HG02571 (cell line): ENCODE measurements around the gene COIL.
"Not testable (repeated sequence)": the region's sequence is repeated elsewhere in the genome, so short reads cannot be mapped to it uniquely, and the experiment has no call there.

Experiments
- ATAC-seq: cut with Tn5 transposase; IDR thresholded peaks from one replicate; pipeline ENCODE4 v1.9.1; 2021; ENCODE audit warnings: mild to moderate bottlenecking, moderate library complexity; ENCODE audit not compliant: unreplicated experiment

COIL gene

GRCh38 chr17:56978441-56979090 is 17.7 kb upstream of the COIL start:
- ATAC-seq, result no peak

DNA sequence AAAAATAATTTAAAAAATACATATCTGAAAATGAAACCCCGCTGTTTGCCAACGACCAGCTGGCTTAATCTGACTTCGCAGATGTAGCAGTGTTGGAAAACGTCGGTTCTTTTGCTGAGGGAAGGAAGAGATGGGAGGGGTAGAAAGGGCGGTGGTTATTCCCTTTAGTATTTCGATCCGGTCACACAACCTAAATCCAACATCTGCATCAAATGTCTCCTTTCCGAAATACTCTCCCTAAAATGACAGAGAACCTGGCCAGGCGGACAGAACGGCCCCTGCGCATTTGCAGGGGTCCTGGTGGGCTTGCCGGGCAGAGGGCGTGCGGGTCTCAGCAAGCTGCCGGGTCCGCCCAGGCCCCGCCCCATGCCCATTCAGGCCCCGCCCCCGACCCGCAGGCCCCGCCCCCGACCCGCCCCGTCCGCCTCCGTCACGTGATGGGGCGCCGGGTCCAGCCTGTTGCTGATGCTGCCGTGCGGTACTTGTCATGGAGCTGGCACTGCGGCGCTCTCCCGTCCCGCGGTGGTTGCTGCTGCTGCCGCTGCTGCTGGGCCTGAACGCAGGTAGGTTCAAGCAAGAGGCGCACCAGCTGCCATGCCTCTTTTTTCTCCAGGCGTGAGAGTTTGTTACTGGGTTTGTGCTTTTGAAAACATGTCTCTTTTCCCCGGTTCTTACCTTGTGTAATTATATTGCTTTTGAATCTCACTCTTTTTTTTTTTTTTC is 17.0 kb upstream of the COIL start, which contains the start of gene SCPEP1:
Gene SCPEP1 (plus strand): TSS at position 459 of the 723 bp plus-strand sequence. CDS start 29 bp downstream, at position 488.
- peak; percentile 64 for ATAC-seq

DNA sequence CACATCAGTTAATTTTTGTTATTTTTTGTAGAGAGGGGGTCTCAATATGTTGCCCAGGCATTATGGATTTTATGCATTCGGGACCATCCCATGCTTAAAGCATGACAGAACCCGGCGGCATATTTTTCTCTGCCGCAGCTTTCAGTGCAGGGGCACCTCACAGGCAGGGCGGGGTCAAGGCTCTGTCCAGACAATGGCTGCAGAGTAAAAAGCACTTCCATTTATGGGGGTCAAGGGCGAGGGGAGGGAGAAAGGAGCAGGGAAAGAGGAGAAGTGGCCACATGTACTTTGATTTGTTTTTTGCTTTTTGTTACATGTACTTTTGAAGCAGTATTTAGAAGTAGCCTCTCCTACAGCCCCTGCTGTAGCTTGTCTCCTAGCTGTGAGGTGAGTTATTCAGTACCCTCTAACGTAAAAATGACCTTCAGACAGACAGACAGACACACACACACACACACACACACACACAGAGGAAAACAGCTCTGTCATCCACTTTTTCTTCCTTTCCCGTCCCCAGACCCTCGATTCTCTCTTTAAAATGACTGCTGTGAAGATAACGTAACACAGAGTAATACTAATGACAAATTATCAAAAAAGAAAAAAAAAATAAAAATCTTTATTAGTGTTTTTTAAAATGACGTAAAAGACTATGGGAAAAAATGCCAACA is 16.2 kb upstream of the COIL start:
- no peak for ATAC-seq

GRCh38 chr17:56975656-56976055 is 14.8 kb upstream of the COIL start:
- ATAC-seq, result no peak

DNA sequence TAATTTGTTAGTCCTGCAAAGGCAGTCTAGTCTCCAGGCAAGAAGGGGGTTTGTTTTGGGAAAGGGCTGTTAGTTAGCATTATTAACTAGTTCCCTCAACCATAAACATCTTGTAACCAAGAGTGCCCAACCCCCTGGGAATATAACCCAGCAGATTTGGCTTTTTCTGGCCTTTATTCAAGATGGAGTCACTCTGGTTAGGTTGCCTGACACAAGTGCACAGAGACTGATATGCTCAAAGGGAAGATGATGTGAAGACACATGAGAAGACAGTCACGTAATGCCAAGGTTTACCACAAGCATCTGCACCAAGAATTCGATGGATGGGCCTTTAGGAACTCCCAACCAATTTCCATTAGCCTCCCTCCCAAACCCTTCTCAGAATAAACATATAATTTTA is 13.2 kb upstream of the COIL start:
- ATAC-seq, result no peak

- ATAC-seq, result no peak
Measured at GRCh38 chr17:56973520-56973919, 12.7 kb upstream of the COIL start.

DNA sequence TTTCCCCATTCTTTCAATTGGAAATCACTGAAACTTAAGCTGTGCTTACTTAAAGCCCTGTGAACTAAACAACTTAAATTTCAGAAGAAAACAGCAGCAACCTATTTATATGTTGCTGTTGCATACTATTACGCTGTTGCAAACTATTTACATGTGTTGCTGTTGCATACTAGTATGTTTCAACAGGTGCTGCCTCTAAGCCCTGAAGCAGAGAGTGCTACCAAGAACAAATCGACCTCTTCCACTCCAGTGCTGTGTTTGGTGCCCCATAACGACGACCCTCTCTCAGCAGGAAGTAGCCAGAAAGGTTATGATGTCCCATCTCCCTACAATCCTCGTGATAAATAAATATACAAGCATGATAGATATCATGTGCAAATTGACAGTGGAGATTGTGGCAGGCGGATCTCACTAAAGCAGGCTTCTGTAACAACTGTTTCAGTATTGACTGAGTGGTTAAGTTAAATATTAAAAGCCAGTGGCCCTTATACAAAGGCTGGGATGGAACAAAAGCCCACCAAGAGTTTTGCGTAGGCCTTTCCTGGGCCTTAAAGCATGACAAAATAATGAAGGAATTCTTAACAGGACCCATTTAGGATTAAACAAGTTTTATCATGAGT is 11.4 kb upstream of the COIL start:
- no peak for ATAC-seq

DNA sequence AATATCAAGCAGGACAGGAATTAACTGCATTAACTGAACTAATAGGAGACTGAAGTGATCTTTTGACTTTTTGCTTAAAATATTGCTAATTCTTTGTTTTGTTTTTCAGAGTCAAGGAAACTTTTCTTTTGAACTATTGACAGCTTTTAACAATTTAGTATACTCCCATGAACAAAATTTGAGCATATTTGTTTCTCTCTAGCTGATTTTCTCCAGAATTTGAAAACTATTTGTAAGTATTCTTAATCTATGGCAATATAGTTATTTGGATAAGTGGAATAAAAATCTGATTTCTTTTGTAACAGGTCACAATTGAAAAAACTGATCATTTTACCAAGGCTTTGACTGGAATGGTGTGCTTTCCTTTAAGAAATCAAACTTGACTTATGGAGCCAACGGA is 10.1 kb upstream of the COIL start:
- ATAC-seq, result no peak

- ATAC-seq, result no peak
Measured at GRCh38 chr17:56966338-56966737, 5.5 kb upstream of the COIL start.

DNA sequence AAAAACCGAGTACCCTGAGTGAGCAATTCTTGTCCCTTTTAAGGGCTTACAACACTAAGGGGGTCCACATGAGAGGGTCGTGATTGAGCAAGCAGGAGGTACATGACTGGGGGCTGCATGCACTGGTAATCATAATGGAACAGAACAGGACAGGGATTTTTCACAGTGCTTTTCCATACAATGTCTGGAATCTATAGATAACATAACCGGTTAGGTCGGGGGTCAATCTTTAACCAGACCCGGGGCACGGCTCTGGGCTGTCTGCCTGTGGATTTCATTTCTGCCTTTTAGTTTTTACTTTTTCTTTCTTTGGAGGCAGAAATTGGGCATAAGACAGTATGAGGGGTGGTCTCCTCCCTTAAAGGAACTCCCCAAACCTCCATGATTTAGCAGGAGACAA is 4.8 kb upstream of the COIL start:
- ATAC-seq, result not testable (repeated sequence)

- not testable (repeated sequence) for ATAC-seq
Measured at GRCh38 chr17:56965241-56965640, 4.4 kb upstream of the COIL start.

DNA sequence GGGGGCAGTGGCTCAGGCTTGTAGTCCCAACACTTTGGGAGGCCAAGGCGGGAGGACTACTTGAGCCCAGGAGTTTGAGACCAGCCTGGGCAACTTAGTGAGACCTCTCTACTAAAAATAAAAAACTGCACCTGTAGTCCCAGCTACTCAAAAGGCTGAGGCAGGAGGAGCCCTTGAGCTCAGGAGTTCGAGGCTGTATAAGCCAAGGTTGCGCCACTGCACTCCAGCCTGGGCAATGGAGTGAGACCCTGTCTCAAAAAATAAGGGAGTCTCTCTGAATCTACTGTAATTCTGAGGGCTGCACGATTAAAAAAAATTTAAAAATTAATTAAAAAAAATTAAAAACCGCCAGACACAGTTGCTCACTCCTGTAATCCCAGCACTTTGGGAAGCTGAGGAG is 3.9 kb downstream of the COIL start:
- no peak for ATAC-seq

- ATAC-seq, result no peak
Measured at GRCh38 chr17:56949595-56949994, 11.3 kb downstream of the COIL start.

- no peak for ATAC-seq
Measured at GRCh38 chr17:56948491-56948890, 12.4 kb downstream of the COIL start.

DNA sequence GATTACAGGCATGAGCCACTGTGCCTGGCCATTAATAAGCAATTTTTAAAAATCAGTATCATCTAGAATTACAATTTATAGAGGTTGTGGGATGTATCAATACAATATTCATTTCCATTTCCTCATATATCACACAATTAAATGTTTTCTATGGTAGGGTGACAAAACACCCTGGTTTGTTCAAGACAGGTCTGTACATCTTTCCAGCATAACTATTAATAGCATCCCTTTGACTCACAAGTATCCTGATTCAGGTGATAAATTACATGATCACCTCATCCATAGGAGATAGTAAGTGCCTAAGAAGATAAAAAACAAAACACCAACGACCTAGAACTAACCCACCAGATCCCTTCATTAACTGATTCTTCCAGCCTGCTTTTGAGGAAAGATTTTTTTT is 13.1 kb downstream of the COIL start:
- no peak for ATAC-seq

GRCh38 chr17:56945938-56946505 is 14.8 kb downstream of the COIL start:
- no peak for ATAC-seq

- ATAC-seq, result no peak
Measured at GRCh38 chr17:56943505-56944125, 17.2 kb downstream of the COIL start.

DNA sequence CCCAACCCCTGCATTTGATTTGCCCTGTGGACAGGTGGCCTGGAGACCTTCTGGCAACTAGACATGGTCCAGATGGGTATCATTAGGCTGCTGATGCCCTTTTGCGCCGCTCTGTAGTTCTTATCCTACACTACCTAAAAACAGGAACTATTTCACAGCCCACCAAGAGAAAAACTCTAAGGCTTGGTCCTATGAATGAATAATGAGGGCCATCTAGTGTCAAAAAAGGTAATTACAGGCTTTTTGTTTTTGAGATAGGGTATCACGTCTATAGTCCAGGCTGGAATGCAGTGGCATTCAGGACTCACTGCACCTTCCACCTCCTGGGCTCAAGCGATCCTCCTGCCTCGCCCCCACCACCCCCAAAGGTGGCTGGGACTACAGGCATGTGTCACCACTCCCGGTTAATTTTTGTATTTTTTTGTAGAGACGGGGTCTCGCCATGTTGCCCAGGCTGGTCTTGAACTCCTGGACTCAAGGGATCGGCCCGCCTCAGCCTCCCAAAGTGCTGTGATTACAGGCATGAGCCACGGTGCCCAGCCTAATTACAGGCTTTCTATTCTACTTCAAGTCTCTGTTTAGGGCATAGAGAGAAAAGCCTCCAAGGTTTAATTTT is 20.9 kb downstream of the COIL start:
- no peak for ATAC-seq

- ATAC-seq, result not testable (repeated sequence)
Measured at GRCh38 chr17:56938206-56938605, 22.6 kb downstream of the COIL start.

DNA sequence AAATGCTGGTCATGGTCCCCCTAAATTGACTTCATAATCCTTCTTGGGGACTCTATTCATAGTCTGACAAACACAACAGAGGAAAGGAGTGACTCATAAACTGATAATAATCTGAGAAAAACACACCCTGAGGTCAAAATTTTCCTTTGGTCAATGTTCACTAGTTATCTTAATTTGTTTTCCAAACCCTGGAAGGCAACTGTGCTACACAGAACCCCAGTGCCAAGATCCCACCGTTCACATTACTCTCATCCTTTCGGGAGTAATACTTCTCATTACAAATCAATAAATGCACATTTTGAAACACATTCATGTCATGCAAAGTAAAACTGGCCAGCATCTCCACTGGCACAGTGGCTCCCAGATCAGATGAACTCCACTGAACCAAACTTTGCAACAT is 23.2 kb downstream of the COIL start:
- no peak for ATAC-seq
